ENCODE data around the gene FAAP20. TPM values are rescaled to one million over a fixed set of nuclear protein-coding genes. Genes with fewer than 3 reads are reported as not detected.

The FAAP20 gene
- total RNA-seq, 1 experiment from 2014 or later = 119 TPM

DNA sequence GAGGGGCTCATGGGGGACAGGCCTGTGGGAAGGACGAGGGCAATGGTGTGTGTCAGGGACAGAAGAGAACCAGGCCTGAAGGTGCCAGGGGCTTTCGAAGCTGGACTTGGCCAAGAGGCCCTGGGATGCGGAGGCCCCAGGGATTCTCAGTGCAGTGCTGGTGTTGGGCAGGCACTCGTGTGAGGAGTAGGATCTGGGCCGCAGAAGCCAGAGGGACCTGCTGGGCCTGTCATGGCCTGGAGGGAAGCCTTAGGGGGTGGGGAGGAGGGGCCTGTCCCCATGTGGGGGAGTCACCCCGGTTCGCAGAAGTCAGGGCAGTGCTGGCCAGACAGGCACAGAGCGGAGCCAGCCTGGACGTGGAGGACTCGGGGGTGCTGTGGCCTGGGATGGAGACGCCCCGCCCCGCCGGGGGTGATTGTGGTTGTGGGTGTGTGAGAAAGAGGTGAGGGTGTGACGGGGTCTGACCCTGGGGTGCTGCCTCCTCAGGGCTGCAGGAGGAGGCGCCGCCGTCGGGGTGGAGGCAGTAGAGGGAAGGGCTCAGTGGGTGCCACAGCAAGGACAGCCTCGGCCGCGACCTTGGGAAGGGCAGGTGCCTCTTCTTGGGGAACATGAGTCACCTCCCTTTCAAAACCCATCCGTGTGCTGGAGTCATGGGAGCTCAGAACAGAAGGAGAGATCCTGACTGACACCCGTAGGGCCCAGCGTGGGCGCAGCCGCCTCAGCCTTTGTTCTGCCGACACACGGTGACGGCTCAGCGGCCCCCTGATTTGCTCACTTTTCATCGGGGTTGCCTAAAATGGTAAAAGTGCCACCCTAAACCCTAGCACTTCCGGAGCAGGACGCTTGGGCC, 33.9 kb downstream of the FAAP20 start:
- H2AFZ ChIP-seq (ENCODE audit: low read length) = no peak overlapping the region
- no peak overlapping the region for H3K27ac ChIP-seq (ENCODE audit: insufficient read length, low read depth, low read length)
- H4K5ac ChIP-seq (ENCODE audit: insufficient read length, low read depth, low read length) = no peak overlapping the region
- H3K27me3 Mint-ChIP-seq (ENCODE audit: low read depth) = no peaks in the 10 kb centered on the region
- H2BK5ac ChIP-seq (ENCODE audit: insufficient read length, low read length) = no peak overlapping the region
- H3K56ac ChIP-seq (ENCODE audit: insufficient read length, low read depth, low read length) = no peak overlapping the region
- H3K4me1 ChIP-seq (ENCODE audit: insufficient read depth, low read length) = no peaks in the 10 kb centered on the region
- no peaks in the 10 kb centered on the region for H3K9me3 ChIP-seq (ENCODE audit: control insufficient read depth, low read depth, low read length)
- no peak overlapping the region for H2BK12ac ChIP-seq (ENCODE audit: insufficient read length, low read depth, low read length)
- TF ChIP-seq CTCF (conservative IDR thresholded peaks at IDR 0.05) = no peak
- no CpG with 5 or more reads among the region's 34 CpGs for WGBS (ENCODE audit: extremely low coverage, insufficient read length, low lambda C conversion rate)
- H3K14ac ChIP-seq (ENCODE audit: insufficient read depth, low read length) = no peak overlapping the region; the same call in 1 of the 2 replicates
- H3K18ac ChIP-seq (ENCODE audit: insufficient read length, low read depth, low read length) = no peak overlapping the region
- no peak overlapping the region for H2BK20ac ChIP-seq (ENCODE audit: low read depth, low read length, poor library complexity, severe bottlenecking)
- H3K27ac Mint-ChIP-seq = peak overlapping the region; percentile 37 to 83 (median 65); a peak in 3 of 7 replicates
- no peak overlapping the region for H3K9ac ChIP-seq (ENCODE audit: extremely low read depth, insufficient read length, low read length)
- DNase-seq = no peak
- H3K36me3 Mint-ChIP-seq (ENCODE audit: insufficient read depth in 1 of 3, low read depth in 3 of 3) = peaks cover 7 to 44% (median 28%) of the 10 kb centered on the region in 3 experiments; a peak in 6 of 7 replicates
- H3K4me1 Mint-ChIP-seq = peaks cover 0 to 5% of the 10 kb centered on the region in 2 experiments; a peak in 2 of 4 replicates
- H2AK5ac ChIP-seq (ENCODE audit: insufficient read length, low read length) = no peak overlapping the region
- H3K4me2 ChIP-seq (ENCODE audit: insufficient read depth, insufficient read length, low read length) = no peak overlapping the region
- H2BK120ac ChIP-seq (ENCODE audit: low read depth, low read length, poor library complexity, severe bottlenecking) = no peak overlapping the region
- no peak overlapping the region for H3K4ac ChIP-seq (ENCODE audit: low read depth, low read length)
- H3K27me3 ChIP-seq (ENCODE audit: insufficient read depth, low read length) = no peaks in the 10 kb centered on the region
- H3K79me1 ChIP-seq (ENCODE audit: insufficient read depth, low read depth, low read length, poor library complexity, severe bottlenecking) = no peaks in the 10 kb centered on the region
- H4K91ac ChIP-seq (ENCODE audit: insufficient read length, low read depth, low read length) = no peak overlapping the region
- H3K9me3 Mint-ChIP-seq = no peaks in the 10 kb centered on the region
- no peak overlapping the region for H3K23ac ChIP-seq (ENCODE audit: insufficient read length, low read depth, low read length)
- no peak overlapping the region for H4K8ac ChIP-seq (replicated peaks; ENCODE audit: insufficient read length, low read depth, low read length)
- H4K20me1 ChIP-seq (ENCODE audit: control insufficient read depth, insufficient read depth, insufficient read length) = no peaks in the 10 kb centered on the region
- H3K4me3 Mint-ChIP-seq = no peak overlapping the region
- H3T11ph ChIP-seq (ENCODE audit: low read length) = no peak overlapping the region
- no peak overlapping the region for H2BK15ac ChIP-seq (ENCODE audit: low read depth, low read length)
- H3K79me2 ChIP-seq (ENCODE audit: insufficient read depth, low read length) = no peaks in the 10 kb centered on the region
- H3K23me2 ChIP-seq (ENCODE audit: insufficient read length, low read depth, low read length, poor library complexity, severe bottlenecking) = no peaks in the 10 kb centered on the region

All from H9 (cell line).